SW480 (cell line): ENCODE results near the gene SERPING1.

Source experiments
- DNase-seq: peaks from one replicate; pipeline ENCODE4 v3.0.0-alpha.2; 2016; ENCODE audit warnings: low spot score

Gene SERPING1

GRCh38 chr11:57652662-57653061 is 55.2 kb downstream of the SERPING1 start:
- no peak for DNase-seq

GRCh38 chr11:57653163-57653562 is 55.7 kb downstream of the SERPING1 start:
- no peak for DNase-seq

- DNase-seq: no peak
These were observed 59.4 kb downstream of the SERPING1 start for GRCh38 chr11:57656885-57657193.

GRCh38 chr11:57657194-57658022 is 59.9 kb downstream of the SERPING1 start, which contains the start of gene CLP1:
Gene CLP1 (plus strand): TSS chr11:57657762. CDS start chr11:57659477, 1,715 bp downstream.
- peak; percentile 98 for DNase-seq

GRCh38 chr11:57658023-57658361 is 60.5 kb downstream of the SERPING1 start:
- no peak for DNase-seq

- no peak for DNase-seq
These were observed 62.2 kb downstream of the SERPING1 start for GRCh38 chr11:57659669-57660068.

- DNase-seq: no peak
These were observed 65.4 kb downstream of the SERPING1 start for GRCh38 chr11:57662893-57663292.

GRCh38 chr11:57663975-57664374 is 66.5 kb downstream of the SERPING1 start:
- DNase-seq: no peak
